Panc1 (cell line): ENCODE data around the gene RPS6KA6. TPM values are rescaled to one million over a fixed set of nuclear protein-coding genes. Genes with fewer than 3 reads are reported as not detected.

ENCODE experiments used
- ATAC-seq: fragments of 200-7000 bp; cut with Tn5 transposase; 2 replicates; pipeline ENCODE4 v1.9.1; 2020; ENCODE audit warnings: mild to moderate bottlenecking, moderate library complexity
- BruUV-seq: library from RNA; stranded (reverse); fragments of 400-500 nt; replicated peaks from 2 replicates; lab custom pipeline; 2021; lab: Mats Ljungman, UMichigan
- CTCF ChIA-PET: fragments of 300-600 bp; sonication (Branson Sonifier 250); formaldehyde crosslinking; loops from one replicate; lab custom pipeline; 2022; ENCODE audit warnings: antibody characterized with exemption; lab: Charles Lee
- POLR2A ChIA-PET: fragments of 300-600 bp; sonication (Branson Sonifier 250); formaldehyde crosslinking; loops from one replicate; lab custom pipeline; 2022; ENCODE audit warnings: antibody characterized with exemption; lab: Charles Lee
- DNase-seq: peaks from one replicate; pipeline ENCODE4 v3.0.0-alpha.2; 2010; ENCODE audit warnings: low read depth, low spot score
- H3K27ac ChIP-seq: 2 replicates; pipeline ENCODE4 v1.5.1; 2011; ENCODE audit warnings: mild to moderate bottlenecking, low read length, inconsistent platforms
- H3K27me3 ChIP-seq: fragments of 200-500 bp; sonication (Bioruptor generic); 2 replicates; pipeline ENCODE4 v1.6.0; 2014; ENCODE audit warnings: low read length, inconsistent platforms; ENCODE audit not compliant: control insufficient read depth, insufficient read depth
- H3K36me3 ChIP-seq: fragments of 200-500 bp; sonication (Bioruptor generic); 2 replicates; pipeline ENCODE4 v1.5.1; 2014; ENCODE audit warnings: inconsistent platforms, mild to moderate bottlenecking, low read length, moderate library complexity; ENCODE audit not compliant: control insufficient read depth, insufficient read depth
- H3K4me1 ChIP-seq: 2 replicates; pipeline ENCODE4 v1.5.1; 2011; ENCODE audit warnings: inconsistent platforms, mild to moderate bottlenecking, low read length, moderate library complexity; ENCODE audit not compliant: control insufficient read depth, insufficient read depth
- H3K4me3 ChIP-seq, 2 experiments: 2 replicates each; pipeline ENCODE4 v1.5.1; 2011 to 2012; ENCODE audit warnings: low read depth in 2 of 2, low read length in 2 of 2, mild to moderate bottlenecking in 2 of 2, inconsistent platforms in 1 of 2, moderate library complexity in 1 of 2
- H3K9me3 ChIP-seq: fragments of 200-500 bp; sonication (Bioruptor generic); 2 replicates; pipeline ENCODE4 v1.5.1; 2014; ENCODE audit warnings: low read depth, mild to moderate bottlenecking, inconsistent platforms, low read length, moderate library complexity; ENCODE audit not compliant: control insufficient read depth, insufficient read depth
- CTCF ChIP-seq: fragments of 450-650 bp; IDR thresholded peaks from 2 replicates; pipeline ENCODE4 v1.5.1; 2017; ENCODE audit warnings: mild to moderate bottlenecking
- POLR2AphosphoS5 ChIP-seq: IDR thresholded peaks from 2 replicates; pipeline ENCODE4 v1.6.1; 2012; ENCODE audit warnings: mild to moderate bottlenecking, low read depth, low read length, moderate library complexity
- REST ChIP-seq, 2 experiments: IDR thresholded peaks; 2 replicates each; pipeline ENCODE4 v1.6.1; 2011 to 2012; ENCODE audit warnings: low read depth in 2 of 2, control low read depth in 1 of 2, low read length in 1 of 2, mild to moderate bottlenecking in 1 of 2, moderate library complexity in 1 of 2; ENCODE audit not compliant: insufficient read depth in 1 of 2
- SIN3A ChIP-seq: IDR thresholded peaks from 2 replicates; pipeline ENCODE4 v1.6.1; 2012; ENCODE audit warnings: low read depth, mild to moderate bottlenecking, low read length, moderate library complexity, borderline replicate concordance; ENCODE audit not compliant: insufficient read depth
- TCF7L2 ChIP-seq: IDR thresholded peaks from 2 replicates; pipeline ENCODE4 v1.6.1; 2011; ENCODE audit warnings: mild to moderate bottlenecking, low read depth, low read length, inconsistent platforms
- in situ Hi-C: cut with HindIII; loops from 2 replicates; pipeline ENCODE4 v1.10.0; 2016; ENCODE audit warnings: low sequenced_read_pairs, low pct_unique_long_range_greater_than_20kb
- intact Hi-C: fragments of 100-400 bp; cut with micrococcal nuclease; formaldehyde crosslinking; loops from one replicate; pipeline ENCODE4 v1.10.0; 2022; ENCODE audit not compliant: unreplicated experiment
- total RNA-seq: library from RNA; stranded (reverse); gene quantifications from one replicate; pipeline ENCODE4 v1.2.1, GENCODE V29; 2021; ENCODE audit not compliant: unreplicated experiment

Gene RPS6KA6
- total RNA-seq, 1 experiment from 2014 or later = 0.05 TPM

- Histone ChIP-seq H3K27ac (no peak overlapping the region), H3K27me3 (no peaks in the 10 kb centered on the region), H3K36me3 (no peaks in the 10 kb centered on the region), H3K4me3 (peak overlapping the region in 1 of 2 experiments; percentile 30; a peak in 1 of 4 replicates), H3K4me1 (no peaks in the 10 kb centered on the region), H3K9me3 (no peaks in the 10 kb centered on the region)
- ChIA-PET CTCF (no interaction called here), POLR2A (no interaction called here)
- no peak for TF ChIP-seq POLR2AphosphoS5
- TF ChIP-seq REST (IDR thresholded peaks at IDR 0.05; ENCODE audit: insufficient read depth in 1 of 2, low read depth in 2 of 2, low read length in 1 of 2) = no peak
- no peak for TF ChIP-seq TCF7L2
- no peak for TF ChIP-seq SIN3A
- no peak for TF ChIP-seq CTCF
- DNase-seq (no peak), ATAC-seq (no peak)
- in situ Hi-C loops (no loop called here), intact Hi-C loops (no loop called here)
- BruUV-seq = no TSS peak
Observed at GRCh38 chrX:84188320-84188834, 378 bp upstream of the RPS6KA6 start.

- no TSS peak for BruUV-seq
- ATAC-seq = no peak
- in situ Hi-C loops = no loop called here
- Histone ChIP-seq H3K27ac (no peak overlapping the region), H3K36me3 (no peaks in the 10 kb centered on the region), H3K27me3 (no peaks in the 10 kb centered on the region), H3K4me1 (no peaks in the 10 kb centered on the region), H3K4me3 (peak overlapping the region in 1 of 2 experiments; percentile 30; a peak in 1 of 4 replicates), H3K9me3 (no peaks in the 10 kb centered on the region)
- intact Hi-C loops = no loop called here
- ChIA-PET CTCF (no interaction called here), POLR2A (no interaction called here)
- DNase-seq = no peak
- TF ChIP-seq TCF7L2 (no peak), CTCF (no peak), POLR2AphosphoS5 (no peak), REST (IDR thresholded peaks at IDR 0.05; ENCODE audit: insufficient read depth in 1 of 2, low read depth in 2 of 2, low read length in 1 of 2) (no peak), SIN3A (no peak)
Observed at GRCh38 chrX:84186603-84187532, 1.1 kb downstream of the RPS6KA6 start.
